ENCODE results near the gene PADI2.

DNA sequence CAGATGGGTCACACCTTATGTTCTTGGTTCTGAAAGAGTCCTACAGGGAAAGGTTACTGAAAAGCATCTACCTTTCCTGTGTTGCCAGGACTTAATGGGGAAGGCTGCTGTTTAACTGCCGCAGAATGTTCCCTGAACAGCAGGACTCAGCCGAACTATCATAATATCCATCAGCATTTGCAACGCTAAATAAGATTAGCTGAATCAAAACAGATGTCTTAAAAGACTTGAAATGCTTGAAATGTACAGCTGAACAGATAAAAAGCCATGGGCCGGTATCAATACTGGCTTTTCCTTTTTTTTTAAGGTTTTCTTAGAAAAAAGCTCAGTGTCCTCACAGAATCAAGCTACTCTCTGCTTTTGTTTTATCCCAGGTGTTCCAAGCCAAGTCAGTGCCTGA lies 87.8 kb downstream of the PADI2 start:
- TF ChIP-seq, protein P1, sequence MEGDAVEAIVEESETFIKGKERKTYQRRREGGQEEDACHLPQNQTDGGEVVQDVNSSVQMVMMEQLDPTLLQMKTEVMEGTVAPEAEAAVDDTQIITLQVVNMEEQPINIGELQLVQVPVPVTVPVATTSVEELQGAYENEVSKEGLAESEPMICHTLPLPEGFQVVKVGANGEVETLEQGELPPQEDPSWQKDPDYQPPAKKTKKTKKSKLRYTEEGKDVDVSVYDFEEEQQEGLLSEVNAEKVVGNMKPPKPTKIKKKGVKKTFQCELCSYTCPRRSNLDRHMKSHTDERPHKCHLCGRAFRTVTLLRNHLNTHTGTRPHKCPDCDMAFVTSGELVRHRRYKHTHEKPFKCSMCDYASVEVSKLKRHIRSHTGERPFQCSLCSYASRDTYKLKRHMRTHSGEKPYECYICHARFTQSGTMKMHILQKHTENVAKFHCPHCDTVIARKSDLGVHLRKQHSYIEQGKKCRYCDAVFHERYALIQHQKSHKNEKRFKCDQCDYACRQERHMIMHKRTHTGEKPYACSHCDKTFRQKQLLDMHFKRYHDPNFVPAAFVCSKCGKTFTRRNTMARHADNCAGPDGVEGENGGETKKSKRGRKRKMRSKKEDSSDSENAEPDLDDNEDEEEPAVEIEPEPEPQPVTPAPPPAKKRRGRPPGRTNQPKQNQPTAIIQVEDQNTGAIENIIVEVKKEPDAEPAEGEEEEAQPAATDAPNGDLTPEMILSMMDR (IDR thresholded peaks at IDR 0.05) = no peak
- TF ChIP-seq POLR2A (IDR thresholded peaks at IDR 0.05) = no peak

Data from body of pancreas (tissue), 4 donors.